Suprapubic skin (tissue), 3 donors: ENCODE results near the gene HEYL.

Experiments used
- EP300 ChIP-seq: sonication (generic); formaldehyde crosslinking; IDR thresholded peaks from one replicate; pipeline ENCODE4 v1.6.1; 2017; ENCODE audit warnings: antibody characterized with exemption
- TF ChIP-seq, protein P1 (sequence below), 2 donors: fragments of 200-600 bp in 1 of 2; fragments of 450-650 bp in 1 of 2; sonication (generic) in 1 of 2; IDR thresholded peaks; one replicate each; pipeline ENCODE4 v1.5.1; 2016 to 2019; ENCODE audit warnings: antibody characterized with exemption in 2 of 2, mild to moderate bottlenecking in 1 of 2, moderate library complexity in 1 of 2

DNA sequence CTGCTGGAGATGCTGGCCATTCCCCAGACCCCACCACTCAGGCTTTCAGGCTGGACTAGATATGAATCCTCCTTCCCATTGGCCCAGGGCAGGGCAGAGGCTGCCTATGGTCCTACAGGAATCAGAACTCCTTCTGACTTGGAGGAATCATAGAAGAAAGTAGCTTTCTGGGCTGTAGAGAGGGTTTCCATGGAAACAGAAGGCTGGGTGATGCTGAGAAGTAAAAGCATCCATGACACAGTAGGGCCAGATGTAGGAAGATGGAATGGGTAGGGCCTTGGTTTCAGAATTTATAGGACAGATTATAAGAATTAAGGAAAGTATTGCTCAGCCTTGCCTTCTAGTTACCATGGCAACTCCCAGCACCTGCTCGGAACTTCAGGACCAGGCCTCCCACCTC, 23.4 kb upstream of the HEYL start:
- TF ChIP-seq, protein P1, sequence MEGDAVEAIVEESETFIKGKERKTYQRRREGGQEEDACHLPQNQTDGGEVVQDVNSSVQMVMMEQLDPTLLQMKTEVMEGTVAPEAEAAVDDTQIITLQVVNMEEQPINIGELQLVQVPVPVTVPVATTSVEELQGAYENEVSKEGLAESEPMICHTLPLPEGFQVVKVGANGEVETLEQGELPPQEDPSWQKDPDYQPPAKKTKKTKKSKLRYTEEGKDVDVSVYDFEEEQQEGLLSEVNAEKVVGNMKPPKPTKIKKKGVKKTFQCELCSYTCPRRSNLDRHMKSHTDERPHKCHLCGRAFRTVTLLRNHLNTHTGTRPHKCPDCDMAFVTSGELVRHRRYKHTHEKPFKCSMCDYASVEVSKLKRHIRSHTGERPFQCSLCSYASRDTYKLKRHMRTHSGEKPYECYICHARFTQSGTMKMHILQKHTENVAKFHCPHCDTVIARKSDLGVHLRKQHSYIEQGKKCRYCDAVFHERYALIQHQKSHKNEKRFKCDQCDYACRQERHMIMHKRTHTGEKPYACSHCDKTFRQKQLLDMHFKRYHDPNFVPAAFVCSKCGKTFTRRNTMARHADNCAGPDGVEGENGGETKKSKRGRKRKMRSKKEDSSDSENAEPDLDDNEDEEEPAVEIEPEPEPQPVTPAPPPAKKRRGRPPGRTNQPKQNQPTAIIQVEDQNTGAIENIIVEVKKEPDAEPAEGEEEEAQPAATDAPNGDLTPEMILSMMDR (IDR thresholded peaks at IDR 0.05): no peak
- no peak for TF ChIP-seq EP300
